PC-3 (cell line): ENCODE measurements around the gene SOCS6. TPM values are rescaled to one million over a fixed set of nuclear protein-coding genes. Genes with fewer than 3 reads are reported as not detected.

Experiments used
- ATAC-seq: fragments of 200-7000 bp; cut with Tn5 transposase; 2 replicates; pipeline ENCODE4 v1.9.1; 2020; ENCODE audit warnings: mild to moderate bottlenecking, moderate library complexity
- BruUV-seq: library from RNA; stranded (reverse); fragments of 400-500 nt; replicated peaks from 2 replicates; lab custom pipeline; 2021; lab: Mats Ljungman, UMichigan
- CTCF ChIA-PET: fragments of 300-600 bp; sonication (Branson Sonifier 250); formaldehyde crosslinking; loops from one replicate; lab custom pipeline; 2022; ENCODE audit warnings: antibody characterized with exemption; lab: Charles Lee
- POLR2A ChIA-PET: fragments of 300-600 bp; sonication (Branson Sonifier 250); formaldehyde crosslinking; loops from one replicate; lab custom pipeline; 2022; ENCODE audit warnings: antibody characterized with exemption; ENCODE audit not compliant: unreplicated experiment; lab: Charles Lee
- DNase-seq: peaks from one replicate; pipeline ENCODE4 v3.0.0-alpha.2; 2015
- H2AFZ ChIP-seq: fragments of 300-600 bp; sonication (generic); 2 replicates; pipeline ENCODE4 v1.6.0; 2016; ENCODE audit warnings: antibody characterized with exemption, low read length
- H3F3A ChIP-seq: fragments of 300-600 bp; sonication (generic); one replicate; pipeline ENCODE4 v1.6.0; 2017; ENCODE audit warnings: antibody characterized with exemption, low read length, control low read depth, mild to moderate bottlenecking; ENCODE audit not compliant: unreplicated experiment
- H3K27ac ChIP-seq: fragments of 300-600 bp; sonication (generic); 2 replicates; pipeline ENCODE4 v1.5.1; 2016; ENCODE audit warnings: mild to moderate bottlenecking, low read length
- H3K27me3 ChIP-seq: fragments of 300-600 bp; sonication (generic); 2 replicates; pipeline ENCODE4 v1.6.1; 2016; ENCODE audit warnings: low read length, mixed read lengths
- H3K36me3 ChIP-seq: fragments of 300-600 bp; sonication (generic); 2 replicates; pipeline ENCODE4 v1.6.1; 2016; ENCODE audit warnings: low read depth, mixed run types, low read length, mixed read lengths
- H3K4me1 ChIP-seq: fragments of 300-600 bp; sonication (generic); 2 replicates; pipeline ENCODE4 v1.5.1; 2016; ENCODE audit warnings: low read length; ENCODE audit not compliant: insufficient read depth
- H3K4me2 ChIP-seq: fragments of 300-600 bp; sonication (generic); 2 replicates; pipeline ENCODE4 v1.6.0; 2016; ENCODE audit warnings: low read length
- H3K4me3 ChIP-seq: fragments of 300-600 bp; sonication (generic); 2 replicates; pipeline ENCODE4 v1.5.1; 2016; ENCODE audit warnings: mild to moderate bottlenecking, low read length, mixed read lengths
- H3K79me2 ChIP-seq: fragments of 300-600 bp; sonication (generic); 2 replicates; pipeline ENCODE4 v1.6.1; 2017; ENCODE audit warnings: low read length, mixed read lengths
- H3K9ac ChIP-seq: fragments of 300-600 bp; sonication (generic); 2 replicates; pipeline ENCODE4 v1.6.0; 2016; ENCODE audit warnings: mild to moderate bottlenecking, low read length
- H3K9me2 ChIP-seq: fragments of 300-600 bp; sonication (generic); replicated peaks from 2 replicates; pipeline ENCODE4 v1.6.1; 2016; ENCODE audit warnings: mixed run types, low read length, mixed read lengths
- H3K9me3 ChIP-seq: fragments of 300-600 bp; sonication (generic); 2 replicates; pipeline ENCODE4 v1.6.1; 2016; ENCODE audit warnings: low read length, mixed read lengths
- H4K20me1 ChIP-seq: fragments of 300-600 bp; sonication (generic); 2 replicates; pipeline ENCODE4 v1.6.1; 2016; ENCODE audit warnings: low read length, mixed read lengths
- EZH2 ChIP-seq: fragments of 300-600 bp; sonication (generic); IDR thresholded peaks from one replicate; pipeline ENCODE4 v1.6.1; 2017; ENCODE audit warnings: antibody characterized with exemption, mild to moderate bottlenecking, low read length; ENCODE audit not compliant: unreplicated experiment
- EZH2phosphoT487 ChIP-seq: fragments of 300-600 bp; sonication (generic); IDR thresholded peaks from 2 replicates; pipeline ENCODE4 v1.6.1; 2018; ENCODE audit warnings: mild to moderate bottlenecking, antibody characterized with exemption, low read length, borderline replicate concordance
- intact Hi-C: fragments of 100-400 bp; cut with micrococcal nuclease; formaldehyde crosslinking; loops from 2 replicates; pipeline ENCODE4 v1.9.0; 2023
- total RNA-seq: library from RNA; depleted of rRNA; stranded (reverse); fragments of >200 nt; gene quantifications from 2 replicates; pipeline ENCODE4 v1.2.3, GENCODE V29; 2014
- TF ChIP-seq, protein P1 (sequence below): fragments of 300-600 bp; sonication (generic); conservative IDR thresholded peaks from 2 replicates; pipeline ENCODE4 v1.5.1; 2017; ENCODE audit warnings: antibody characterized with exemption, low read depth, mild to moderate bottlenecking, low read length

The SOCS6 gene
- total RNA-seq, 1 experiment from 2014 or later = 17.9 TPM

DNA sequence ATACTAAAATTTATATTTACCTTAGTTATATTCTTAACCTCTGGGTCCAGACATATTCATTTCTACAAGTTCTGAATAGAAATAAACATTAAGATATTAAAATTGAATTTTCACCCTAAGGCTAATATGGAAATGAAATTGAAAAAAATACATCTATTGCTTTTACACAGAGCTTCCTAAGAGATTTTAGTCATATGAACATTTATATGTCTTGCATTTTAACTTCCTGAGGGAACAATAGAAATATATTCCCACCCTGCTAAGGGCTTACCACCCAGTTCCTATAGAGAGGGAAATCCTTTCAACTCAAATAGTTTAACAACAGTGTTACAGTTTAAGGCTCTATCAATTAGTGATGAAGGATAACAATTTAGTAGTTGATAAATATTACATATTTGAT is 60.5 kb downstream of the SOCS6 start:
- Histone ChIP-seq H2AFZ (no peak overlapping the region), H3K36me3 (peaks cover 32% of the 10 kb centered on the region), H3K9ac (no peak overlapping the region), H3K9me2 (no peaks in the 10 kb centered on the region), H3K4me1 (no peaks in the 10 kb centered on the region), H3K4me3 (no peak overlapping the region), H3K9me3 (peaks cover 8% of the 10 kb centered on the region), H4K20me1 (no peaks in the 10 kb centered on the region), H3K27me3 (no peaks in the 10 kb centered on the region), H3K4me2 (no peak overlapping the region), H3F3A (no peaks in the 10 kb centered on the region), H3K27ac (no peak overlapping the region), H3K79me2 (no peaks in the 10 kb centered on the region)
- no peak for TF ChIP-seq EZH2phosphoT487
- TF ChIP-seq, protein P1, sequence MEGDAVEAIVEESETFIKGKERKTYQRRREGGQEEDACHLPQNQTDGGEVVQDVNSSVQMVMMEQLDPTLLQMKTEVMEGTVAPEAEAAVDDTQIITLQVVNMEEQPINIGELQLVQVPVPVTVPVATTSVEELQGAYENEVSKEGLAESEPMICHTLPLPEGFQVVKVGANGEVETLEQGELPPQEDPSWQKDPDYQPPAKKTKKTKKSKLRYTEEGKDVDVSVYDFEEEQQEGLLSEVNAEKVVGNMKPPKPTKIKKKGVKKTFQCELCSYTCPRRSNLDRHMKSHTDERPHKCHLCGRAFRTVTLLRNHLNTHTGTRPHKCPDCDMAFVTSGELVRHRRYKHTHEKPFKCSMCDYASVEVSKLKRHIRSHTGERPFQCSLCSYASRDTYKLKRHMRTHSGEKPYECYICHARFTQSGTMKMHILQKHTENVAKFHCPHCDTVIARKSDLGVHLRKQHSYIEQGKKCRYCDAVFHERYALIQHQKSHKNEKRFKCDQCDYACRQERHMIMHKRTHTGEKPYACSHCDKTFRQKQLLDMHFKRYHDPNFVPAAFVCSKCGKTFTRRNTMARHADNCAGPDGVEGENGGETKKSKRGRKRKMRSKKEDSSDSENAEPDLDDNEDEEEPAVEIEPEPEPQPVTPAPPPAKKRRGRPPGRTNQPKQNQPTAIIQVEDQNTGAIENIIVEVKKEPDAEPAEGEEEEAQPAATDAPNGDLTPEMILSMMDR = no peak
- TF ChIP-seq EZH2 = no peak
- ChIA-PET POLR2A (no interaction called here), CTCF (interaction anchor here (0.7 kb wide), 1 partner anchor 25 kb away, joined by 3 read pairs; no protein-coding TSS in a partner anchor)
- DNase-seq (no peak), ATAC-seq (no peak)
- BruUV-seq = no TSS peak
- intact Hi-C loops = no loop called here

DNA sequence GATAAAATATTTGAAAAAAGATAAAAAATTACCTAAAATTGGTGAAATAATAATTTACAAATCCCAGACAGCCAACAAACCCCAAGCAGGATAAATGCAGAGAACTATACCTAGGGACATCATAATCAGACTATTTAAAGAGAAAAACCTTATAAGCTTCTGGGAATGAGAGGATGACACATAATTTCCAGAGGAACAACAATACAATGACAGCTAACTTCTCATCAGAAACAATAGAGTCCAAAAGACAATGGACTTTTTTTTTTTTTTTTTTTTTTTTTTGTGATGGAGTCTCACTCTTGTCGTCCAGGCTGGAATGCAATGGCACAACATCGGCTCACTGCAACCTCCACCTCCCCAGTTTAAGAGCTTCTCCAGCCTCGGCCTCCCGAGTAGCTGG is 65.2 kb downstream of the SOCS6 start:
- H3K36me3 ChIP-seq = peaks cover 38% of the 10 kb centered on the region
- no peaks in the 10 kb centered on the region for H3K79me2 ChIP-seq
- H3K9me2 ChIP-seq = no peaks in the 10 kb centered on the region
- no peak overlapping the region for H3K4me3 ChIP-seq
- CTCF ChIA-PET = no interaction called here
- no peak overlapping the region for H3K4me2 ChIP-seq
- H2AFZ ChIP-seq = no peak overlapping the region
- H4K20me1 ChIP-seq = no peaks in the 10 kb centered on the region
- no TSS peak for BruUV-seq
- DNase-seq = no peak
- ATAC-seq = no peak
- peaks cover 31% of the 10 kb centered on the region for H3K4me1 ChIP-seq
- H3K27me3 ChIP-seq = no peaks in the 10 kb centered on the region
- peaks cover 13% of the 10 kb centered on the region for H3K9me3 ChIP-seq
- no peak overlapping the region for H3K27ac ChIP-seq
- POLR2A ChIA-PET = no interaction called here
- intact Hi-C loops = no loop called here
- no peak overlapping the region for H3K9ac ChIP-seq
- TF ChIP-seq, protein P1 = no peak
- TF ChIP-seq EZH2 (no peak), EZH2phosphoT487 (no peak)
- H3F3A ChIP-seq = peaks cover 11% of the 10 kb centered on the region

DNA sequence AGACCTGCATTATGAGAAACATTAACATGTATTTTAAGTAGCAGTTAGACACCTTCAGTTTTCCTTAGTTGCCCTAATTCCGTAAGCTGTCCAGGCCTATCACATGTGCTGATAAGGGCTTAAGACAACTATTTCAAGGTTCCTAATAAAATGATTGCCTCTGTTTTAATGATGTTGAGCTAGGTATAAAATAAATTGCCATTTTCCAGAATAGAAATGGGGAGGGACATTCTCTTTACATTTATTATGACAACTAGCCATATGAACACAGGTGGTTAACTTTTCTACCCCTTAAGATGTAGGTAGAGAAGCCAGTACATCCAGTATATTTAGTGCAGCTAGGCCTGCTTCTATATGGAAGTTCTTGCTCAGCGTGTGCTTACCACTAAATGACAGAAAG is 65.9 kb downstream of the SOCS6 start:
- no TSS peak for BruUV-seq
- peaks cover 37% of the 10 kb centered on the region for H3K4me1 ChIP-seq
- H2AFZ ChIP-seq = no peak overlapping the region
- ChIA-PET CTCF (interaction anchor here (0.6 kb wide), 1 partner anchor 94 kb away, joined by 3 read pairs; no protein-coding TSS in a partner anchor), POLR2A (no interaction called here)
- no peaks in the 10 kb centered on the region for H3K9me2 ChIP-seq
- no peak overlapping the region for H3K4me3 ChIP-seq
- no peaks in the 10 kb centered on the region for H4K20me1 ChIP-seq
- H3K27ac ChIP-seq = no peak overlapping the region
- H3K36me3 ChIP-seq = peaks cover 32% of the 10 kb centered on the region
- no peak overlapping the region for H3K4me2 ChIP-seq
- peaks cover 11% of the 10 kb centered on the region for H3F3A ChIP-seq
- no peak overlapping the region for H3K9ac ChIP-seq
- intact Hi-C loops = loop anchor here (5.0 kb wide), 1 partner anchor 52 kb away; no protein-coding TSS in a partner anchor
- H3K27me3 ChIP-seq = no peaks in the 10 kb centered on the region
- no peak for TF ChIP-seq EZH2phosphoT487
- TF ChIP-seq EZH2 = no peak
- TF ChIP-seq, protein P1 = no peak
- H3K9me3 ChIP-seq = peaks cover 13% of the 10 kb centered on the region
- DNase-seq (no peak), ATAC-seq (no peak)
- H3K79me2 ChIP-seq = no peaks in the 10 kb centered on the region
